Tibial nerve (tissue), 4 donors: ENCODE measurements around the gene CCPG1. TPM values are rescaled to one million over a fixed set of nuclear protein-coding genes. Genes with fewer than 3 reads are reported as not detected.

ENCODE experiments used
- DNase-seq, 2 donors: peaks; one replicate each; pipeline ENCODE4 v3.0.0-alpha.2; 2019; ENCODE audit warnings: low spot score in 2 of 2
- H3K27ac ChIP-seq, 4 donors: fragments of 200-600 bp; sonication (generic) in 3 of 4; one replicate each; pipeline ENCODE4 v1.5.1; 2017 to 2019; ENCODE audit warnings: mild to moderate bottlenecking in 1 of 4
- H3K27me3 ChIP-seq, 2 donors: fragments of 200-600 bp; sonication (generic) in 1 of 2; one replicate each; pipeline versions ENCODE4 v1.5.1 to v1.6.0; 2017 to 2019
- H3K36me3 ChIP-seq, 3 donors: fragments of 200-600 bp; sonication (generic); one replicate each; pipeline ENCODE4 v1.5.1; 2018 to 2019
- H3K4me1 ChIP-seq, 4 donors: fragments of 200-600 bp; sonication (generic) in 3 of 4; one replicate each; pipeline ENCODE4 v1.5.1; 2017 to 2019
- H3K4me3 ChIP-seq, 4 donors: fragments of 200-600 bp; sonication (generic) in 3 of 4; one replicate each; pipeline ENCODE4 v1.5.1; 2017 to 2019; ENCODE audit warnings: mild to moderate bottlenecking in 1 of 4, moderate library complexity in 1 of 4
- H3K9me3 ChIP-seq, 4 donors: fragments of 200-600 bp; sonication (generic) in 3 of 4; one replicate each; pipeline ENCODE4 v1.5.1; 2017 to 2019
- EP300 ChIP-seq, 2 donors: sonication (generic); formaldehyde crosslinking; IDR thresholded peaks; one replicate each; pipeline ENCODE4 v1.6.1; 2017; ENCODE audit warnings: antibody characterized with exemption in 2 of 2, mild to moderate bottlenecking in 1 of 2
- POLR2A ChIP-seq, 2 donors: fragments of 450-650 bp; IDR thresholded peaks; one replicate each; pipeline ENCODE4 v1.6.1; 2017; ENCODE audit warnings: antibody characterized with exemption in 2 of 2, mild to moderate bottlenecking in 2 of 2, moderate library complexity in 2 of 2
- WGBS, 2 donors: methylation state at CpG; one replicate each; pipeline ENCODE4 v1.1.5; 2018; 5-methylcytosine and 5-hydroxymethylcytosine counted together
- total RNA-seq, 4 donors: library from RNA; depleted of rRNA; stranded (reverse); fragments of >200 nt; gene quantifications; one replicate each; pipeline ENCODE4 v1.1.0, GENCODE V29; 2016
- TF ChIP-seq, protein P1 (sequence below), 5 experiments: fragments of 200-600 bp in 3 of 5; fragments of 450-650 bp in 2 of 5; sonication (generic) in 3 of 5; IDR thresholded peaks; one replicate each; pipeline ENCODE4 v1.5.1; 2016 to 2019; ENCODE audit warnings: antibody characterized with exemption in 5 of 5, mild to moderate bottlenecking in 3 of 5, moderate library complexity in 2 of 5

Gene CCPG1
- total RNA-seq, 4 donors from 2014 or later, result 48.0 to 70.2 (median 63.6) TPM

DNA sequence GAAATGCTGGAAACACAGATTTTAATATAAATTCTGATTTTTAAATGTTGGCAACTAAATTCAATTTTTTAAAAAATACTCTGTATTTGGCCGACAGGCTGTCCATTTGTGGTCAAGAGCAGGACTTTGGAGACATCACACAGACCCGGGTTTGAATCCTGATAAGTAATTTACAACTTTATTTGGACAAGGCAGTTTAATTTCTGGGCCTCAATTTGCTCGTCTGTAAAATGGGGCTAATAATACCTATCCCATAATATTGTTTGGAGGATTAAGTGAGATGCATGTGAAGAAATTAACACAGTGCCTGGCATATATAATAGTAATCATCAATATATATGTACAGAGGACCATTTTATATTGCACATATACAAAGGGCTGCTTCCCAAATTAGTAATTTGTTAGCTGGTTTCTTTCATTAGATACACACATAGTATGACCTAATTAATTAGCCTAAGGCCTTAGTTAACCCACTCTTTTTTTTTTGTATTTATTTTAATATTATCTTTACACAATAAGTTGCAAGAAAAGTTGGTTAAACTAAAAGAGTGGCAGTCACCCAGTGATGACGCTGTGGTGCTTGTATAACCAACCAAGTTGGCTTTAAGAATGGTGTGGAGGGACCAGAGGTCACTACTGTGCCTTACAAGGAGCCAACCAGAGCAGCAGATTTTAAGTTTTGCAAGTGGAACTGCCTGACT, 88.5 kb downstream of the CCPG1 start:
- peak overlapping the region; percentile 38 to 92 (median 89) for H3K27ac ChIP-seq
- H3K27me3 ChIP-seq, result no peaks in the 10 kb centered on the region
- DNase-seq, result peak in 1 of 2 donors; percentile 14
- WGBS, 2 donors, result 47 to 51% methylated on average over 4 of the region's 4 CpGs
- TF ChIP-seq, protein P1, sequence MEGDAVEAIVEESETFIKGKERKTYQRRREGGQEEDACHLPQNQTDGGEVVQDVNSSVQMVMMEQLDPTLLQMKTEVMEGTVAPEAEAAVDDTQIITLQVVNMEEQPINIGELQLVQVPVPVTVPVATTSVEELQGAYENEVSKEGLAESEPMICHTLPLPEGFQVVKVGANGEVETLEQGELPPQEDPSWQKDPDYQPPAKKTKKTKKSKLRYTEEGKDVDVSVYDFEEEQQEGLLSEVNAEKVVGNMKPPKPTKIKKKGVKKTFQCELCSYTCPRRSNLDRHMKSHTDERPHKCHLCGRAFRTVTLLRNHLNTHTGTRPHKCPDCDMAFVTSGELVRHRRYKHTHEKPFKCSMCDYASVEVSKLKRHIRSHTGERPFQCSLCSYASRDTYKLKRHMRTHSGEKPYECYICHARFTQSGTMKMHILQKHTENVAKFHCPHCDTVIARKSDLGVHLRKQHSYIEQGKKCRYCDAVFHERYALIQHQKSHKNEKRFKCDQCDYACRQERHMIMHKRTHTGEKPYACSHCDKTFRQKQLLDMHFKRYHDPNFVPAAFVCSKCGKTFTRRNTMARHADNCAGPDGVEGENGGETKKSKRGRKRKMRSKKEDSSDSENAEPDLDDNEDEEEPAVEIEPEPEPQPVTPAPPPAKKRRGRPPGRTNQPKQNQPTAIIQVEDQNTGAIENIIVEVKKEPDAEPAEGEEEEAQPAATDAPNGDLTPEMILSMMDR (IDR thresholded peaks at IDR 0.05), result no peak
- no peak for TF ChIP-seq POLR2A (IDR thresholded peaks at IDR 0.05)
- TF ChIP-seq EP300 (IDR thresholded peaks at IDR 0.05), result no peak
- H3K9me3 ChIP-seq, result no peaks in the 10 kb centered on the region
- peak overlapping the region; percentile 60 to 96 (median 78) for H3K4me3 ChIP-seq
- H3K36me3 ChIP-seq, result peaks cover 0 to 20% (median 0%) of the 10 kb centered on the region in 3 donors
- H3K4me1 ChIP-seq, result peaks cover 0 to 37% (median 25%) of the 10 kb centered on the region in 4 donors

DNA sequence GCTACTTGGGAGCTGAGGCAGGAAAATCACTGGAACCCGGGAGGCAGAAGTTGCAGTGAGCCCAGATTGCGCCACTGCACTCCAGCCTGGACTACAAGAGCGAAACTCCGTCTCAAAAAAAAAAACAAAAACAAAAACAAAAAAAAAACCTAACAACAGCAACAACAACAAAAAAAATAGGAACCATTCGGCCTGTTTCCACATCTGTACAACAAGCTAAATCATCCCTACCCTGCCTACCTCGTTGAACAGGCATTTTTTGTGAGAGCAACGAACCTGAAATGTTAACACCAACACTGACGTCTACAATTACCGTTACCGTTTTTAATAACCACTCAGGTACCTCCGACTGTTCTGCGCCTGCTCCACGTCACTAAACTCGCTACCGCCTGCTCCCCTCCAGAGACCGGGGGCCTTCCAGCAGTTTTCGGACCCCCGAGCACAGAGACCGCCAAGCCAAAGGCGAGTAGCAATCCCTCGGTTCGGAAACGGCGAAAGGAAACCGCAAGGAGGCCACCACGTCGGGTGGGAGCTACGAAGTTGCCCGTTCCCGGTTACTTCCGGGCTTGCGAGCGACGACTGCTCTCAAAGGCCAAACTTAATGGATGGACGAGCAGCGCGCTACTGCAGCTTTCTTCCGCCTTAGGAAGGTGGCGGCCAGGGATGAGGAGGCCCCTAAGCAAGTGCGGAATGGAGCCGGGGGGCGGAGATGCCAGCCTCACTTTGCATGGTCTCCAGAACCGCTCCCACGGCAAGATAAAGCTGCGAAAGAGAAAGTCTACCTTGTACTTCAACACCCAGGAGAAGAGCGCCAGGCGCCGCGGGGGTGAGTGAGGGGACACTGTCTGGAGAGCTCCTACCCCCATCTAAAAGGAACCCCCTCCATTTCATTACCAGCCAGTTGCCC, 89.3 kb downstream of the CCPG1 start, which contains the start of the genes PIGB and PIGBOS1:
Gene PIGB (plus strand): TSS at position 635 of the 907 bp plus-strand sequence. CDS start 29 bp downstream, at position 664.
Gene PIGBOS1 (minus strand): TSS at position 536 of the 907 bp plus-strand sequence. CDS start 1,331 bp downstream, outside the sequence.
- Histone ChIP-seq H3K9me3 (no peaks in the 10 kb centered on the region), H3K27ac (peak within 1 kb of the TSS; percentile 73 to 92 (median 89)), H3K27me3 (no peaks in the 10 kb centered on the region), H3K4me3 (peak within 1 kb of the TSS; percentile 60 to 96 (median 78)), H3K4me1 (peaks cover 0 to 37% (median 25%) of the 10 kb centered on the region in 4 donors), H3K36me3 (peaks cover 0 to 22% (median 0%) of the 10 kb centered on the region in 3 donors)
- TF ChIP-seq, protein P1 (IDR thresholded peaks at IDR 0.05), result peak in 1 of 5 experiments; percentile 37
- TF ChIP-seq EP300 (IDR thresholded peaks at IDR 0.05) (peak; percentile 46 to 92), POLR2A (IDR thresholded peaks at IDR 0.05) (peak in 1 of 2 donors; percentile 55)
- DNase-seq, result peak; percentile 60 to 72
- 0 to 2% methylated on average over 44 to 47 of the region's 49 CpGs for WGBS, 2 donors

Other genes starting within 250 kb of the CCPG1 start
- gene RSL24D1, start 211.4 kb downstream of the CCPG1 start, total RNA-seq, result 10 to 100 TPM; 39.3 to 72.3 (median 53.2) TPM
- gene RAB27A, start 118.5 kb downstream of the CCPG1 start, total RNA-seq, result 10 to 100 TPM in 1 of 4 donors, 1 to 10 TPM in 3; 6.5 to 14.9 (median 8.3) TPM
- 10 to 100 TPM in 3 of 4 donors, 1 to 10 TPM in 1; 7.9 to 35.8 (median 16.5) TPM for gene PIGBOS1, start 89.2 kb downstream of the CCPG1 start, total RNA-seq
- 10 to 100 TPM in 3 of 4 donors, 1 to 10 TPM in 1; 4.0 to 16.1 (median 13.8) TPM for gene PIGB, start 89.1 kb downstream of the CCPG1 start, total RNA-seq
- 1 to 10 TPM in 3 of 4 donors, not detected in 1; 1.8 to 4.8 (median 2.9) TPM for gene PIERCE2, start 136 bp upstream of the CCPG1 start, total RNA-seq
- gene DNAAF4, start 99.9 kb upstream of the CCPG1 start, total RNA-seq, result 1 to 10 TPM in 3 of 4 donors, not detected in 1; 1.3 to 3.3 (median 2.2) TPM
- 10 to 100 TPM in 1 of 4 donors, 1 to 10 TPM in 3; 4.2 to 11.9 (median 8.2) TPM for gene PYGO1, start 180.0 kb upstream of the CCPG1 start, total RNA-seq